Spinal cord (tissue), 4 donors: ENCODE data around the gene NANS. TPM values are rescaled to one million over a fixed set of nuclear protein-coding genes. Genes with fewer than 3 reads are reported as not detected.

ENCODE experiments used
- polyA plus RNA-seq, 2 donors: library from polyadenylated mRNA; unstranded; fragments of 120-200 nt; gene quantifications; one replicate each; pipeline ENCODE4 v1.2.1, GENCODE V29; 2013; ENCODE audit not compliant: insufficient read length in 2 of 2
- small RNA-seq: library from RNA; depleted of rRNA; stranded (forward); fragments of <200 nt; gene quantifications from one replicate; pipeline ENCODE3, GENCODE V24; 2014; ENCODE audit warnings: low replicate concordance
- total RNA-seq, 2 donors: library from RNA; depleted of rRNA in 1 of 2; stranded (reverse); fragments of 120-200 nt in 1 of 2; fragments of >200 nt in 1 of 2; gene quantifications; one replicate each; pipeline versions ENCODE4 v1.2.3 to v1.2.4, GENCODE V29; 2013 to 2014

Gene NANS
- total and polyA plus RNA-seq, 4 donors = 32.4 to 50.0 (median 44.1) TPM

Small RNAs within 50 kb of the gene (small RNA-seq; reads per million reads assigned to genes)
- gene RF00017 = not detected
- not detected for gene RNU6-918P

Other genes starting within 250 kb of the NANS start
- gene FOXE1, start 203.5 kb upstream of the NANS start, total RNA-seq = not detected
- gene FOXE1, start 203.5 kb upstream of the NANS start, polyA plus RNA-seq = not detected
- gene TRMO, start 134.2 kb upstream of the NANS start, total RNA-seq = 10 to 100 TPM; 19.2 to 21.0 TPM
- gene TRMO, start 134.2 kb upstream of the NANS start, polyA plus RNA-seq = 10 to 100 TPM; 13.5 to 14.9 TPM
- 10 to 100 TPM; 13.4 to 34.7 TPM for gene HEMGN, start 118.6 kb upstream of the NANS start, total RNA-seq
- 1 to 10 TPM; 1.6 to 2.2 TPM for gene HEMGN, start 118.6 kb upstream of the NANS start, polyA plus RNA-seq
- gene ANP32B, start 73.4 kb upstream of the NANS start, total RNA-seq = 10 to 100 TPM; 14.5 to 33.2 TPM
- gene ANP32B, start 73.4 kb upstream of the NANS start, polyA plus RNA-seq = 100 to 1,000 TPM; 131 to 150 TPM
- gene TRIM14, start 62.5 kb downstream of the NANS start, total RNA-seq = 1 to 10 TPM; 2.5 to 3.9 TPM
- 1 to 10 TPM; 5.9 to 8.1 TPM for gene TRIM14, start 62.5 kb downstream of the NANS start, polyA plus RNA-seq
- gene CORO2A, start 135.9 kb downstream of the NANS start, total RNA-seq = 1 to 10 TPM; 1.7 to 7.9 TPM
- gene CORO2A, start 135.9 kb downstream of the NANS start, polyA plus RNA-seq = 1 to 10 TPM; 4.8 to 5.3 TPM
- 1 to 10 TPM; 3.4 to 4.1 TPM for gene TBC1D2, start 198.9 kb downstream of the NANS start, total RNA-seq
- gene TBC1D2, start 198.9 kb downstream of the NANS start, polyA plus RNA-seq = 1 to 10 TPM; 5.6 to 9.5 TPM